Embryonic facial prominence (tissue), 1 donor: Measurements from ENCODE around the gene PPTC7.
"Not testable (repeated sequence)": the region's sequence is repeated elsewhere in the genome, so short reads cannot be mapped to it uniquely, and the experiment has no call there.

Experiments
- DNase-seq: peaks from one replicate; pipeline ENCODE4 v3.0.0-alpha.2; 2016; ENCODE audit errors: extremely low spot score

Gene PPTC7

GRCh38 chr12:110561471-110562201 lies 21.5 kb downstream of the PPTC7 start:
- DNase-seq: no peak

DNA sequence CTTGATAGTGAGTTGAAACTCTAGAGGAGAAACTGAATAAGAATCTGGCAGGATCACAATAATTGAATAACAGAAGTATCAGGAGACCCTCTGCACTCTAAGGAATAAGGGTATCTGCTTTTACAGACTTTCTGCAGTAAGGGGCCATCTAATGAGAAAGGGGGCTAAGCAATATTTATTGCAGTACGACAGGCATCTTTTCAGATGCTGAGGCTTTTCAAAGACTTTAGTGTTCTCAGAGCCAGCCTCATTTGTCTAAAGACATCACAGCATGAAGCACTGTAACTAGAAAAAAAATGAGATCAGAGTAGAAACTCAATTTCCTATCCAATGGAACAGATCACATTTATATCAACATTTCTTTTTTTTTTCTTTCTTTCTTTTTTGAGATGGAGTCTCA lies 22.2 kb downstream of the PPTC7 start:
- no peak for DNase-seq

DNA sequence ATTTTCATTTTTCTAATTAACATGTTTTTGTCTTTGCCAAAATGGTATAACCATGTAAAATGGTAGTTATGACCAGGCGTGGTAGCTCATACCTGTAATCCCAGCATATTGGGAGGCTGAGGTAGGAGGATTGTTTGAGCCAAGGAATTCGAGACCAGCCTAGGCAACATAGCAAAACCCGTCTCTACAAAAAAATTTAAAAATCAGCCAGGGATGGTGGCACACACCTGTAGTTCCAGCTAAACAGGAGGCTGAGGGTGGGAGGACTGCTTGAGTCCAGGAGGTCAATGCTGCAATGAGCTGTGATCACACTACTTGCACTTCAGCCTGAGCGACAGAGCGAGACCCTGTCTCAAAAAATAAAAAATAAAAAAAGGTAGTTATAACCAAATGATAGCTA lies 23.1 kb downstream of the PPTC7 start:
- DNase-seq: no peak

GRCh38 chr12:110558945-110559344 lies 24.2 kb downstream of the PPTC7 start:
- not testable (repeated sequence) for DNase-seq

GRCh38 chr12:110557300-110557699 lies 25.8 kb downstream of the PPTC7 start:
- DNase-seq: no peak

- no peak for DNase-seq
Measured at GRCh38 chr12:110556705-110557104, 26.4 kb downstream of the PPTC7 start.

DNA sequence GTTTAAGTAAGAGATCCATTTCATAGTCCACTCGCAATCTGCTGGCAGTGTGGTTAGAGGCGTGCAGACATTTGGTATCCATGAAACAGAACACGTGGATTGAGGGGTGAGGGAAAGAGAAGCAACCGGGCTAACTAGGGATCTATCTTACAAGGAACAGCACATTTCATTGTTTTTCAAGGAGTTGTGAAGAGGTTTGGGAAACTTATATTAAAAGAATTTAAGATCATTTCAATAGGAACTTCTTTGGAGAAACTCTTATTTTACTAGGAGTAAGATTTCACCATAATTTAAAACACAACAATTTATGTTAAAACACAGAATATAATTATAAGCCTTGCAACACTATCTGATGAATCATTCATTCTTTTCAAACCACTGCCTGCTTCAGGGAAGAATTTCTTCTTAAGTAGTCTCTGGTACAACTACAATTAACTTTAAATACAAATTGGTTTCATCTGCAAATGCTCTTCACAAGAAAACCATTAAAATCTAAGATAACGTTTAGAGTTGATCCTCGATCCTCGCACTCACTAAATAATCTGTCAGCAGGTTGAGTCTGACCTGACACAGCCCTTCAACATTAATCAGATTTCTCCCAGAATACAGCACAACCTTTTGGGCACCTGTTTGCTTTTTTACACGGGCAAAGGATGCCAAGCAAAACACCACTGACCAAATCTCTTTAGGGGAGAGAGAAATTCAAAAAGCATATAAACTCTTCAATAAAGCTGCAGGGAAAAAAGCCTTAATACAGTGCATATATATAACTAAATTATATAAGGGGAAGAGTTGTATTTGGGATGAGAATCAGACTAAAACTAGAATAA lies 27.3 kb downstream of the PPTC7 start:
- DNase-seq: no peak

- DNase-seq: no peak
Measured at GRCh38 chr12:110554184-110554583, 28.9 kb downstream of the PPTC7 start.

GRCh38 chr12:110550981-110551380 lies 32.1 kb downstream of the PPTC7 start:
- DNase-seq: no peak

DNA sequence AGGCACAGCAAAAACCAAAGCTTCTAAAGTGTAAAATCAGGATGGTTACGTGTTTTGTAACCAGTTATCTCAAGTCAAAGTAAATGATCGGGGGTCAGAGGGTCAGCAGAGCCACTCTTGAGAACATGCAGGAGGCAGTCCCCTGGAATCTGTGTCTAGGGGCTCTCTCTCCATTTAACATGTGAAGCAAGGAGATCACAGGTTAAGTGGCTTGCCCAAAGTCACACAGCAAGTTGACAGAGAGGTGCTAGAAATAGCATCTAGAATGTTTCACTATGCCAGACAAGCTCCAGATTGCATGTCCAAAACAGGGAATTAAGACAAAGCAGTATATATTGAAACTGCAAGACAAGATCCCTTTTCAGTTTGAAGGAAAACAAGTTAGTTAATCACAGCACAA lies 33.4 kb downstream of the PPTC7 start:
- no peak for DNase-seq

GRCh38 chr12:110548678-110549077 lies 34.4 kb downstream of the PPTC7 start:
- DNase-seq: no peak

DNA sequence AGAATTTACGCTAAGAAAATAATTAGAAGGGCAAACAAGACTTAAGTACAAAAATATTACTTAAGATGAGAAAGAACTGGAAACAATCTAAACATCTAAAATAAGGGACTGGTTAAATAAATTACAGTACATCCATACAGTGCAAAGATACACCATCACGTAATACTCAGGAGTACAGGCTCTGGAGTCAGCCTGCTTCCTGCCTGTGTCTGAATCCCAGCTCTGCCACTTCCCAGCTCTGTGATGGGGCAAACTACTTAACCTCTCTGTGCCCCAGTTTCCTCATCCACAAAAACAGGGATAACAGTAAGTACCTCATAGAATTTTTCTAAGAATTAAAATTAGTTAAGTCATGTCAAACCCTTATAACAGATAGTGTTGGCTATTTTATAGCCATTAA lies 36.0 kb downstream of the PPTC7 start:
- no peak for DNase-seq

GRCh38 chr12:110546339-110546738 lies 36.8 kb downstream of the PPTC7 start:
- no peak for DNase-seq

DNA sequence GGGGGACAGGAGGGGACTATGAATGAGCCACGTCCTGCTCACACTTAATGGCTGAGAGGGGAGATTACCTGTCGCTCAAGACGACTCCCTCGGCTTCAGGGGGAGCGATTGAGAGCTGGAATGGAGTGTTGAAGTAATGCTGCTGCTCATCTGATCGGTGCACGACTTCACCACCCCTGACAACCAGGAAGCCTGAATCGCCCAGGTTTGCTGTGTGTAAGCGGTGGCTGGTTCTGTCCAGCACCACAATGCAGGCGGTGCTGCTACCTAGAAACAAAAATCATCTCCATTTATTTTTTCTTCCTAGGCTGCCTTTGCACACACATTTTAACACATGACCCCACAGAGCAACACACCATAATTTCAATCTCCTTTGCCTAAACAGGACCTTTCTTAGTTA lies 37.3 kb downstream of the PPTC7 start:
- no peak for DNase-seq

DNA sequence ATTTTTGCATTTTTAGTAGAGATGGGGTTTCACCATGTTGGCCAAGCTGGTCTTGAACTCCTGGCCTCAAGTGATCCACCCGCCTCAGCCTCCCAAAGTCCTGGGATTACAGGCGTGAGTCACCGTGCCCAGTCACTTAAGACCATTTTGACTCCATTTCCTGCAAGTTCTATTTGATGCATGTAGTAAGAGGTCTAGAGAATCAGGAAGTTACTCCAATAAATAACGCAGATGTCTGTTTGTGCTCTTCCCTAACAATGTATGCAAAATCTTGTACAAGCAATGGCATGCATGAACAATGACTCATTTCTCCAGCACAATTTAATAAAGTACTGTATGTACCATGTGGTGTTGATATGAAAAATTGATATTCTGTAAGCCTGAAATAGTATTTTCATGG lies 37.9 kb downstream of the PPTC7 start:
- not testable (repeated sequence) for DNase-seq

DNA sequence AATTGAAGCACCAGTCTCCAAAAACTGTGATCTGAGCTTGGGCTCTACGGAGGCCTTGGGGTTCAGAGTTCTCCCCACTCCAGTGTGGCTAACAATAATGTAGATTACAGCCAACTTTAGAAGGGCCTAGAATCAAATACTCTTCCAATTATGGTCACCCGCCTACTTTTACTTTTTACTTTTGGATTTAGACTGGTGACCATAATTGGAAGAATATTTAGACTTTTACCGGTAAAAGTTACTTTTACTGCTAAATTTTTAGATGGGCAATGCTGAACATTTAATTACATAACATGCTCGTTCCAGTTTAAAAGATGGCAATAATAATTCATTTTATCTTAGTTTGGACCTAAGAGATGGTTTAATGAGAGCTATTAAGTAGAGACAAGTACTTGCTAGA lies 39.2 kb downstream of the PPTC7 start:
- DNase-seq: no peak

DNA sequence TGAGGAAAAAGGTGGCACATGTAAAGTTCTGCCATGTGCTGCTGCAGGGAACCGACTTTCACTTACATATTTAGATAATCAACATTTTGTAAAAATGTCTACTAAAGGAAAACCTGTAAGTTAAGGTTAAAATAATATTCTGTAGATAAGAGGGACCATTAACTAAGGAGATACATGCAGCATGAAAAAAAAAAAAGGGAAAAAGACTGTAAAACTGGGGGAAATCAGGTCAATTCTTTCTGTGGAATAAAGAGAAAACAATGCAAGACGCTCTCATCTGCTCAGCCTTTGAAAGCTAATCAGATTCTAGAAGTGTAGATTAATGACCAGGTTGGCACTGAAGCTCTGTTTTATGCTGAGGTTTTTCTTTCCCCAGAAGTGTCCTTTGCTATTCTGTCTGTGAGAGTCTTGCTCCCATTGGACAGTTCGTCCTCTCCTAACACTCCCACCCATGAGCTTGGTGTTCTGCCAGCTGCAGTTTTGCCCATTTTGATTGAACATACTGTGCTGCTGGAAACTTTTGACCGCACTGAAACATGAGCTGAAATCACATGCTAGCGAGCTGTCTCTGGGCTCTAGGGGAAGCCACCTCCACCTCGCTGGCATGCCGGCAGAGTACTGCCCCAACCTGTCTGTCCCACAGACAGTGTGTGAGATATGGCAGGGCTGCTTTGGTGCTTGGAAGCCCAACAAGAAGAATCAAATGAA lies 39.7 kb downstream of the PPTC7 start:
- no peak for DNase-seq

DNA sequence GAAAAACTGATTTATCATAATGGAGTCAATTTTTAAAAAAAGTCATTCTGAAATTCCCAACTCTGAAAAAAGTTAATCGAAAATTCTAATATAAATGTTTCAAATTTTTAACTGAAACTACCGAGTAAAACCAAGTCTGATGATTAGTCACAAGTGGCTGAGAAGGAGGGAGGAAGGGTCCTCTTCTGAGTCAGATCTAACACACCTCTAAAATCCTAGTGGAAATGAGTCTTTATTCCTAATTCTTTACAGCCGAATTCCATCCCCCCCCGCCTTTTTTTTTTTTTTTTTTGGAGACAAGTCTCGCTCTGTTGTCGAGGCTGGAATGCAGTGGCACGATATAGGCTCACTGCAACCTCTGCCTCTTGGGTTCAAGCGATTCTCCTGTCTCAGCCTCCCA lies 43.1 kb downstream of the PPTC7 start:
- DNase-seq: no peak

GRCh38 chr12:110538869-110539622 lies 44.1 kb downstream of the PPTC7 start:
- DNase-seq: no peak

DNA sequence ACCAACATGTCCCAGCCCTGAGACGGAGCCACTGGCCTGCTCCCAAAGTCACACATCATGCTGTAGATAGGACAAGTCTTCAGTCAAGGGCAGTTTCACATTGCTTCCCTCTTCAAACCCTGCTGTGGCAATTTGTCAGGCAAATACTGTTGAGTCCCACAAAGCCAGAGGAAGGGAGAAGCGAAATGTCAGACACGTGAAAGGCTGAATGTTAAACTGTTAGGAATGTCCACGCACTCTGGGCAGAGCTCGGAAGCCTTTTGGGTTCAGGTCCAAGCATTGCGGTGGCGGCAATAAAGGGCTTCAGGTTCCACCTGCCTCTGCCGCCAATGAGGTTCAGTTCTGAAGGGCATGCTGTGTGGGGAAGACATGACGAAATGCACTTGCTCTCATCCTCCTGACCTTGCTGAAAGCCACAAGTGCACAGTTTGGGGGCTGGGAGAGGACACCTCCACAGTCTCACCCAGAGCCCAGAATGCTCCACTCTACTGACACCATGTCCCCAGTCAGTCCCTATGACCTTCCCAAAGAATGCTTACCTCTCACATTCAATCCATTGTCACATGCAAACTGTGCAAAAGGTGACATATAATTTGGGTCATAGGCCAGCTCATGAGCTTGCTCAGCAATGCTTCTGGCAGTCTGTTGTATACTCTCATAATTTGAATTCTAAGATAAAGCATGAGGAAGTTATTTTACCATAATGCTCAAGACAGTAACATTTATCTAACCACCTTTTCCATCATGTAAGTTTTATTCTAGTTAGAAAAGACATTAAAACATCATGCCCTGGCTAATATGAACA lies 45.3 kb downstream of the PPTC7 start:
- no peak for DNase-seq
